ENCODE results near the gene ALDOB.

Gene ALDOB

GRCh38 chr9:101440714-101441230 lies 5.2 kb upstream of the ALDOB start:
- Histone ChIP-seq H3K36me3 (replicated peaks) (no peaks in the 10 kb centered on the region), H3K27ac (no peak overlapping the region), H3K27me3 (replicated peaks) (no peaks in the 10 kb centered on the region), H3K4me3 (ENCODE audit: low read depth, low read length) (no peak overlapping the region)
- in situ Hi-C loops (cut with HindIII; ENCODE audit: low pct_ligation_motif_present, low sequenced_read_pairs), result no loop called here
- TF ChIP-seq, protein P1, sequence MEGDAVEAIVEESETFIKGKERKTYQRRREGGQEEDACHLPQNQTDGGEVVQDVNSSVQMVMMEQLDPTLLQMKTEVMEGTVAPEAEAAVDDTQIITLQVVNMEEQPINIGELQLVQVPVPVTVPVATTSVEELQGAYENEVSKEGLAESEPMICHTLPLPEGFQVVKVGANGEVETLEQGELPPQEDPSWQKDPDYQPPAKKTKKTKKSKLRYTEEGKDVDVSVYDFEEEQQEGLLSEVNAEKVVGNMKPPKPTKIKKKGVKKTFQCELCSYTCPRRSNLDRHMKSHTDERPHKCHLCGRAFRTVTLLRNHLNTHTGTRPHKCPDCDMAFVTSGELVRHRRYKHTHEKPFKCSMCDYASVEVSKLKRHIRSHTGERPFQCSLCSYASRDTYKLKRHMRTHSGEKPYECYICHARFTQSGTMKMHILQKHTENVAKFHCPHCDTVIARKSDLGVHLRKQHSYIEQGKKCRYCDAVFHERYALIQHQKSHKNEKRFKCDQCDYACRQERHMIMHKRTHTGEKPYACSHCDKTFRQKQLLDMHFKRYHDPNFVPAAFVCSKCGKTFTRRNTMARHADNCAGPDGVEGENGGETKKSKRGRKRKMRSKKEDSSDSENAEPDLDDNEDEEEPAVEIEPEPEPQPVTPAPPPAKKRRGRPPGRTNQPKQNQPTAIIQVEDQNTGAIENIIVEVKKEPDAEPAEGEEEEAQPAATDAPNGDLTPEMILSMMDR (IDR thresholded peaks at IDR 0.05; ENCODE audit: low read depth, low read length, missing control alignments), result no peak
- DNase-seq, result no peak

DNA sequence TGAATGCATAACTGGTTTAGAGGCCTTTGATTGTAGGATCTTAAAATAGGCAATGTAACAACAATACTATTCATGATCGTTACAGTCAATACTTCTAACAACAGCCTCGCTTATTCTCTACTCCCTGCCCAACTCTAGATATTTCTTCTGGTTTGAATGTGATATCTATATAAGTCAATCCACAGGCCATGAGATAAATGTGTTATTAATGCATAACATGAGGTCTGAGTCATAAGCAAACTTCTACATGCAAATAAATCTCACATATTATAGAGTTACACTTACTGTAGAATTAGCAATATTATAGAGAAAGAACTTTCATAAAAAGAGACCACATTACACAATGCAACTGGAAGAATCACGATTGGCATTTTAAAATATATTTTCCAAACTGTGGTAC lies 2.9 kb upstream of the ALDOB start:
- in situ Hi-C loops (cut with HindIII; ENCODE audit: low pct_ligation_motif_present, low sequenced_read_pairs), result no loop called here
- TF ChIP-seq, protein P1 (IDR thresholded peaks at IDR 0.05; ENCODE audit: low read depth, low read length, missing control alignments), result no peak
- Histone ChIP-seq H3K4me3 (ENCODE audit: low read depth, low read length) (no peak overlapping the region), H3K27ac (no peak overlapping the region), H3K27me3 (replicated peaks) (no peaks in the 10 kb centered on the region), H3K36me3 (replicated peaks) (no peaks in the 10 kb centered on the region)
- DNase-seq, result no peak

GRCh38 chr9:101437806-101438232 lies 2.2 kb upstream of the ALDOB start:
- no peak overlapping the region for H3K4me3 ChIP-seq (ENCODE audit: low read depth, low read length)
- no peak for DNase-seq
- no peaks in the 10 kb centered on the region for H3K27me3 ChIP-seq (replicated peaks)
- TF ChIP-seq, protein P1 (IDR thresholded peaks at IDR 0.05; ENCODE audit: low read depth, low read length, missing control alignments), result no peak
- H3K27ac ChIP-seq, result no peak overlapping the region
- in situ Hi-C loops (cut with HindIII; ENCODE audit: low pct_ligation_motif_present, low sequenced_read_pairs), result no loop called here
- H3K36me3 ChIP-seq (replicated peaks), result no peaks in the 10 kb centered on the region

DNA sequence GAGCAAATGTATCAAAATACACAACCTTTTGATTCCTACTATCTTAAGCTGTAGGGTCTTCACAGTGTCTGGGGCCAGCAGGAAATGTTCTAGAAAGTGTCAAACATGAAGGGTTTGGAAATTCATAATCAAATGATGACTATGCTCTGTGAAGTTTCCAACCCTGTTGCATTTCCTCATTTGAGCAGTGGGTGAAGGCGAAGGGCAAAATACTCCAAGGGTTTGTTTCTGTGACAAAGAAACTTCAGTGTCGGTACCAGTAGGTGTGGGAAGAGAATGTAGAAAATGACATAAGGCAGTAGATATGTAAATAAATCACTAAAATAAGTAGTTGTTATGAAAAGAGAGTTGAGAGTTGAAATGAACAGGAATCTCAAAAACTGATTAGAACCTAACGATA lies 576 bp downstream of the ALDOB start:
- no peaks in the 10 kb centered on the region for H3K27me3 ChIP-seq (replicated peaks)
- in situ Hi-C loops (cut with HindIII; ENCODE audit: low pct_ligation_motif_present, low sequenced_read_pairs), result no loop called here
- no peaks in the 10 kb centered on the region for H3K36me3 ChIP-seq (replicated peaks)
- TF ChIP-seq, protein P1 (IDR thresholded peaks at IDR 0.05; ENCODE audit: low read depth, low read length, missing control alignments), result no peak
- no peak overlapping the region for H3K4me3 ChIP-seq (ENCODE audit: low read depth, low read length)
- H3K27ac ChIP-seq, result no peak overlapping the region
- DNase-seq, result no peak

- Histone ChIP-seq H3K27ac (no peak overlapping the region), H3K4me3 (ENCODE audit: low read depth, low read length) (no peak overlapping the region), H3K27me3 (replicated peaks) (no peaks in the 10 kb centered on the region), H3K36me3 (replicated peaks) (no peaks in the 10 kb centered on the region)
- TF ChIP-seq, protein P1 (IDR thresholded peaks at IDR 0.05; ENCODE audit: low read depth, low read length, missing control alignments), result no peak
- DNase-seq, result no peak
- in situ Hi-C loops (cut with HindIII; ENCODE audit: low pct_ligation_motif_present, low sequenced_read_pairs), result no loop called here
These were observed 2.3 kb downstream of the ALDOB start for GRCh38 chr9:101433229-101433628.

- no peak overlapping the region for H3K4me3 ChIP-seq (ENCODE audit: low read depth, low read length)
- H3K27ac ChIP-seq, result no peak overlapping the region
- no peaks in the 10 kb centered on the region for H3K27me3 ChIP-seq (replicated peaks)
- in situ Hi-C loops (cut with HindIII; ENCODE audit: low pct_ligation_motif_present, low sequenced_read_pairs), result no loop called here
- no peaks in the 10 kb centered on the region for H3K36me3 ChIP-seq (replicated peaks)
- DNase-seq, result no peak
- TF ChIP-seq, protein P1 (IDR thresholded peaks at IDR 0.05; ENCODE audit: low read depth, low read length, missing control alignments), result no peak
These were observed 2.8 kb downstream of the ALDOB start for GRCh38 chr9:101432740-101433139.

Measured in brain microvascular endothelial cell (primary cell).